Stimulated activated CD8-positive, alpha-beta memory T cell treated with anti-CD3 and anti-CD28 coated beads, Interleukin-12 subunit alpha, Interleukin-12 subunit beta, amount 100 ng/mL, for 4 hours (primary cell): ENCODE results near the gene PRIMPOL.
A peak's percentile ranks its signal among the peaks of the same experiment; 100 is the strongest.
"Not testable (repeated sequence)": the region's sequence is repeated elsewhere in the genome, so short reads cannot be mapped to it uniquely, and the experiment has no call there.

ENCODE experiments used
- DNase-seq: peaks from one replicate; pipeline ENCODE4 v3.0.0-alpha.2; 2020; ENCODE audit warnings: low read depth

PRIMPOL gene

GRCh38 chr4:184713887-184714286 is 64.3 kb downstream of the PRIMPOL start:
- DNase-seq = no peak

- DNase-seq = no peak
Measured at GRCh38 chr4:184715526-184715925, 66.0 kb downstream of the PRIMPOL start.

GRCh38 chr4:184719407-184719806 is 69.9 kb downstream of the PRIMPOL start:
- no peak for DNase-seq

DNA sequence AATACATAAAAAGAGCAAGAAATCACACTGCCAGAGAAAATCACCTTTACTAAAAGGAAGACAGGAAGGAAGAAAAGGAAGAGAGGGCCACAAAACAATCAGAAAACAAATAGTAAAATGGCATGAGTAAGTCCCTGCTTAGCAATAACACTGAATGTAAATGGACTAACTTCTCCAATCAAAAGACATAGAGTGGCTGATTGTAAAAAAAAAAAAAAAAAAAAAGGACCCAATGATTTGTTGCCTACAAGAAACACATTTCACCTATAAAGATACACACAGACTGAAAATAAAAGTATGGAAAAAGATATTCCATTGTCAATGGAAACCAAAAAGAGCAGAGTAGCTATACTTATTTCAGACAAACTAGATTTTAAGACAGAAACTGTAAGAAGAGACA is 71.7 kb downstream of the PRIMPOL start:
- DNase-seq = no peak

- DNase-seq = no peak
Measured at GRCh38 chr4:184722798-184723197, 73.3 kb downstream of the PRIMPOL start.

DNA sequence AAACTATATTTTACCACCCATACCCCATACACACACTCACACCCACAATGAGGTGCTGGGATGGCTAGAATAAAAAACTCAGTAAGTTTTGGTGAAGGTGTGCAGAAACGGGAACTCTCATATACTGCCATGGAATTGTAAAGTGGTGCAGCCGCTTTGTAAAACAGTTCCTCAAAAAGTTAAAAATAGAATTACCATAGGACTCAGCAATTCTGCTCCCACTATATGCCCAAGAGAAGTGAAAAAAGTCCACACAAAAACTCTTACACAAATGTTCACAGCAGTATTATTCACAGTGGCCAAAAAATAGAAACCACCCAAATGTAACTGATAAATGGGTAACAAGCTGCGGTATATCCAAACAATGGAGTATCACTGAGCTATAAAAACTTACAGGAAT is 77.9 kb downstream of the PRIMPOL start:
- no peak for DNase-seq

DNA sequence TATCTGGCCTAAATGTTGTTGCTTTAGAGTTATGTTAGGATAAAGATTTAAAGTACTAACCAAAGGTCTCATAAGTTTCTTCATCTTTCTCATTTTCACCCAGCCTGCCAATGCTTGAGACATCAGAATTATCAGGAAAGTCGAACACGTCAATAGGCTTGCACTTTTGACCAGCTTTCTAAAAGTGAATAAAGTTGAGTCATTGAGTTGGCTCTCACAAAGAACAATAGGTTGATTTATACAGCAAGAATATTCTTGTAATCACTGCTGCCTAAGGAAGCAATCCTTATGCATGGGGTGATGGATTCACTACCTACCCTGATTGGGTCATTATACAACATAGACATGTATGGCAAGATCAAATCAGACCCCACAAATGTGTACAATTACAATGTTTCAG is 79.3 kb downstream of the PRIMPOL start:
- no peak for DNase-seq

DNA sequence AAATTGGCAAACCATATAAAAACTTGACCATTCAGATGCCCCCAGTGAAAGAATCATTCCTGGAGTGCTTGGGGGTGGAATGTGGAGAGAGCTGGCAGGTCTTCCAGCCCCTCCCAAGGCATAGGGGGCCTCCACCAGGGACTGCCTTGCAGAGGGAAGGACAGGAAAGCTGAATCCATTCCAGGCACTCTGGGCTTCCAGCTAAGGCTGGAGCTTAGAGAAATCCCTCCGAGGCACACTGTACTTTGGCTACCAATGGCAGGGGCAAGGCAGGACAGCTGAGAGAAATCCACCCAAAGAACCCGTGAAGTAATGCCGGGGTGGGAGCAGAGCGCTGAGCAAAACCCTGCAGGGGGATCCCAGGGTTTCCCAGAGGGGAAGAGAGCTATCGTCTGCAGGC is 80.4 kb downstream of the PRIMPOL start:
- no peak for DNase-seq

- no peak for DNase-seq
Measured at GRCh38 chr4:184731056-184731455, 81.5 kb downstream of the PRIMPOL start.

- DNase-seq = no peak
Measured at GRCh38 chr4:184732126-184732525, 82.6 kb downstream of the PRIMPOL start.

DNA sequence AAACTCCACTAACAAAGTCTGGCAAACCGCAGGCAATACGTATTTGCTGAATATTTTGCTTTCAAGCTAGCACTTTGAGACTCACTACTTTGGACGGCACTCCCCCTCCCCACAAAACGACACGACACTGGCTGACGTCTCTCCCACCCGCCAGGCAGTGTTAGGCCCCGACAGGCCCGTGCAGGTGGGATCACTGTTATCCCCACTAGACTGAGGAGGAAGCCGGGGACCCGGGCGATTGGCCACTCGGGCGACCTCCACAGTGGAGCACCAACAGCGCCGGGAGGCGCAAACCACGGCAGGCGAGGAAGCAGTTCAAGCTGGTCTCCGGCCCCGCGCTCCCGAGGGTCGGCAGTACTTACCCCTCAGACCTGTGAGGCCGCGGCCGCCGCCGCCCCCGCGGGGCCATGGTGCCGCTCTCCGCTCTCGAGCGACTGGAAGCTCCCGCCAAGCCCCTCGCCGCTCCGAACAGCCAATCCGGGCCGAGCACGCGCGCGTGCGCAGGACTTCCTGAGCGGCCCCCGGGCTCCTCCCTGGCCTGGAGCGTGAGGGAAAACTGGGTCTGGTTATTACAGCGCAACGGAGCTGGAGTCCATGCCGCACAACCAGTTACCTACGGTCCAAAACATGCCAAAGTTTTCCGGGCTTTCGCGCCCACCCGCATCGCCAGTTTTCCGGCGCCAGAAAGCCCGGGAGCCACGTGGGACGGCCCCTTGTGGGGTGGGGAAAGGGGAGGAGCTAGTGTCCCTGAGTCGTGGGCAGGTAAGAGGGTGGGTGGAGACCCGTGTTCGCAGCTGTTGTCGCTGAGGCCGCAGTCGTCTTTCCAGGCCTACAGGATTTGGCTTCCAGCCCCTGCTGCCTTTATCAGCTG is 84.4 kb downstream of the PRIMPOL start, which contains the start of gene CENPU:
Gene CENPU (minus strand): TSS at position 443 of the 871 bp plus-strand sequence. CDS start 34 bp downstream, at position 409.
- DNase-seq = peak; percentile 92

GRCh38 chr4:184734758-184735157 is 85.2 kb downstream of the PRIMPOL start:
- no peak for DNase-seq

- not testable (repeated sequence) for DNase-seq
Measured at GRCh38 chr4:184739575-184739974, 90.0 kb downstream of the PRIMPOL start.

- no peak for DNase-seq
Measured at GRCh38 chr4:184740980-184741391, 91.4 kb downstream of the PRIMPOL start.

DNA sequence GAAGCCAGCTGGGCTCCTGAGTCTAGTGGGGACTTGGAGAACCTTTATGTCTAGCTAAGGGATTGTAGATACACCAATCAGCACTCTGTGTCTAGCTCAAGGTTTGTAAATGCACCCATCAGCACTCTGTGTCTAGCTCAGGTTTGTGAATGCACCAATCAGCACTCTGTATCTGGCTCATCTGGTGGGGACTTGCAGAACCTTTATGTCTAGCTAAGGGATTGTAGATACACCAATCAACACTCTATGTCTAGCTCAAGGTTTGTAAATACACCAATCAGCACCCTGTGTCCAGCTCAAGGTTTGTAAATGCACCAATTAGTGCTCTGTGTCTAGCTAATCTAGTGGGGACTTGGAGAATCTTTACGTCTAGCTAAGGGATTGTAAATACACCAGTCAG is 92.1 kb downstream of the PRIMPOL start:
- DNase-seq = not testable (repeated sequence)

GRCh38 chr4:184743650-184744049 is 94.1 kb downstream of the PRIMPOL start:
- DNase-seq = no peak

DNA sequence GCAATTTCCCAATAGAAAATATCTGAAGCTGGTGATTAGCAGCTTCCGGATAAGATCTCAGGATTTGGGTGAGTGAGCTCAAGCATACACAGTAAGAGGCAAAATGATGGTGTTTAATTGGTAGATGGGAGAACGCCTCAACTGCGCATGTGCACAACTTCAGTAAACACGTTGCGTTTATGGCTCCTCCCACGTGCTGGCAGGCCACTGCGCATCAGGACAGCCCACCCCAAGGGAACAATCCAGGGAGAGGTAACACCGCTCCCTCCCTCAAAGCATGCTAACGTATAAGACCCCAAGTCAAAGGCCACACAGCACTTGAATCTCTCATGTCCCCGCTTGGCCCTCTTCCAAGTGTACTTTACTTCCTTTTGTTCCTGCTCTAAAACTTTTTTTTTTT is 94.7 kb downstream of the PRIMPOL start:
- no peak for DNase-seq
